Effector memory CD8-positive, alpha-beta T cell (primary cell): ENCODE measurements around the gene SLC25A23.

ENCODE experiments used
- ATAC-seq: fragments of 150-1000 bp; cut with Tn5 transposase; replicated peaks from 2 replicates; pipeline ENCODE4 v1.10.0; 2021; ENCODE audit warnings: mild to moderate bottlenecking, moderate library complexity
- DNase-seq, 3 experiments: peaks; one replicate each; pipeline ENCODE4 v3.0.0; 2021
- H3K27ac Mint-ChIP-seq, 2 donors: one replicate each; pipeline ENCODE4 v1.8.0; 2022; ENCODE audit warnings: mild to moderate bottlenecking in 2 of 2, mixed read lengths in 2 of 2, moderate library complexity in 2 of 2
- H3K27me3 Mint-ChIP-seq, 2 donors: one replicate each; pipeline ENCODE4 v1.8.0; 2022; ENCODE audit warnings: mixed read lengths in 2 of 2
- H3K36me3 Mint-ChIP-seq: one replicate; pipeline ENCODE4 v1.8.0; 2022; ENCODE audit warnings: mild to moderate bottlenecking, moderate library complexity, mixed read lengths; ENCODE audit not compliant: insufficient read depth
- H3K4me1 Mint-ChIP-seq, 2 donors: one replicate each; pipeline ENCODE4 v1.8.0; 2022; ENCODE audit warnings: low read depth in 2 of 2, mixed read lengths in 2 of 2
- H3K4me3 Mint-ChIP-seq, 2 donors: one replicate each; pipeline ENCODE4 v1.8.0; 2022; ENCODE audit warnings: mild to moderate bottlenecking in 2 of 2, mixed read lengths in 2 of 2, moderate library complexity in 2 of 2
- H3K9me3 Mint-ChIP-seq, 2 donors: one replicate each; pipeline ENCODE4 v1.8.0; 2022; ENCODE audit warnings: mixed read lengths in 2 of 2

The SLC25A23 gene

DNA sequence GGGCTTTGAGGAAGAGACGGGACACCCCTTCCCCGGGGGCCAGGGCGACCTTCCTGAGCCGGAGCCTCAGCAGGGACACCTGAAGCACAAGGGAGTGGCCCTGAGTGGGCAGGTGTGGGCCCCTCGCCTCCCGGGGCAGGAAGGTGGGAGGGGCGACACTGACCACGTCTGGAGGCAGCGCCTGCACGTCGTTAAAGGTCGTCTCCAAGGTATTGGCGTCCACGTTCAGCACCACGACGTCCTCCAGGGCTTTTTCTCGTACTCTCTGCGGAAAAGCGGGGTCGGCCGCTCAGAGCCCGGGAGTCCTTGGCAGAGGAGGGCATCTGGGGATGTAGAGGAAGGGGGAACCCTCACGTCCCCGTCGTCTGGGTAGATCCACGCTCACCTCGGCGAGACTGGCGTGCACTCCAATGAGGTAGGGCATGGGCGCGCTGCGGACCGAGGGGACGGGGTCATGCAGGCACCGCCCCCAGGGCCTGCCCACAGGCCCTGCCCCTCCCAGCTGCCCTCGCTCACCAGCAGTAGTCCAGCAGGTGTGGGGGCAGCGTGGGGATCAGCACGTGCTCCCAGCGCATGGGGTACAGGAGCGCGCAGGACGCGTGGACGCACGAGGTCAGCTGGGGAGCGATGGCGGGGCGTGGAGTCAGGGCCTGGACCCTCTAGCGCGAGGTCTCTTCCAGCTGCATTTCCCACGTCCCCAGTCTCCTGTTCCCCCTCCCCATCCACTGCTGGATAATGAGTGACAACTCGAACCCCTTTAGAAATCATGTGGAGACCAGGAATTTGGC is 15.9 kb upstream of the SLC25A23 start:
- ATAC-seq (no peak), DNase-seq (no peak)
- H3K36me3 Mint-ChIP-seq, result peaks cover 66% of the 10 kb centered on the region
- H3K27me3 Mint-ChIP-seq, result no peaks in the 10 kb centered on the region
- no peaks in the 10 kb centered on the region for H3K9me3 Mint-ChIP-seq
- H3K27ac Mint-ChIP-seq, result peak overlapping the region in 1 of 2 donors; percentile 49
- no peak overlapping the region for H3K4me3 Mint-ChIP-seq
- H3K4me1 Mint-ChIP-seq, result peaks cover 8 to 14% of the 10 kb centered on the region in 2 donors

DNA sequence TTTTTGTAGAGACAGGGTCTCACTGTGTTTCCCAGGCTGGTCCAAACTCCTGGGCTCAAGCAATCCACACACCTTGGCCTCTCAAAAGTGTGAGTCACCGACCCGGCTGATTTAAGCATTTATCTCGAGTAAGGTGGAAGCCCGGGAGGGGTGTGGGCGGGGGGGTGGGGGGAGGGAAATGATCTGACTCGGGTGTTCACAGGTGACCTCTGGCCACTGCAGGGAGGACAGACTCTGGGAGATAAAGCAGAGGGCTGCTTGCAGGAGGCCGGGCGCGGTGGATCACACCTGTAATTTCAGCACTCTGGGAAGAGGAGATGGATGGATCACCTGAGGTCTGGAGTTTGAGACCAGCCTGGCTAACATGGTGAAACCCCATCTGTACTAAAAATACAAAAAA is 14.1 kb upstream of the SLC25A23 start:
- no peak for ATAC-seq
- Mint-ChIP-seq H3K4me3 (no peak overlapping the region), H3K27ac (no peak overlapping the region), H3K9me3 (no peaks in the 10 kb centered on the region), H3K4me1 (peaks cover 2 to 4% of the 10 kb centered on the region in 2 donors), H3K27me3 (no peaks in the 10 kb centered on the region), H3K36me3 (peaks cover 80% of the 10 kb centered on the region)
- DNase-seq, result no peak

DNA sequence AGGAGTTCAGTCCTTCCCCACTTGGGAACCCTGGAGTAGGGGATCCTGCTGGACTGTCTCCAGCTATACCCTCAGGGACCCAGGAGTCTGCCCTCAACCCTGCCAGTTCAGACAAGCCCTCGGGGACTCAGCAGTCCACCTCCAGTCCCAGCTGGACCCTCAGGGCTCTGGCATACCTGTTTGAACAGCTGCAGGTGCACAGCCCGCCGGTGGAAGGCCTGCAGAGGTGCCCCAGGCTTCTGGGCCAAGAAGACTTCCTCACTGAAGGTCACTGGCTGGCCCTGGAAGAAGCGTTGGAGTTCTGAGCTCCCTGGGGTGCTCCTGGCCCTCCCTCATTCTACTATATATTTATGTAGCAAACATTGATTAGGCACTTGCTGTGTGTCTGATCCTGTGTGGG is 13.1 kb upstream of the SLC25A23 start:
- Mint-ChIP-seq H3K36me3 (peaks cover 75% of the 10 kb centered on the region), H3K27me3 (no peaks in the 10 kb centered on the region), H3K4me1 (peaks cover 2 to 8% of the 10 kb centered on the region in 2 donors), H3K4me3 (no peak overlapping the region), H3K27ac (peak overlapping the region; percentile 23 to 35), H3K9me3 (no peaks in the 10 kb centered on the region)
- ATAC-seq (no peak), DNase-seq (no peak)

DNA sequence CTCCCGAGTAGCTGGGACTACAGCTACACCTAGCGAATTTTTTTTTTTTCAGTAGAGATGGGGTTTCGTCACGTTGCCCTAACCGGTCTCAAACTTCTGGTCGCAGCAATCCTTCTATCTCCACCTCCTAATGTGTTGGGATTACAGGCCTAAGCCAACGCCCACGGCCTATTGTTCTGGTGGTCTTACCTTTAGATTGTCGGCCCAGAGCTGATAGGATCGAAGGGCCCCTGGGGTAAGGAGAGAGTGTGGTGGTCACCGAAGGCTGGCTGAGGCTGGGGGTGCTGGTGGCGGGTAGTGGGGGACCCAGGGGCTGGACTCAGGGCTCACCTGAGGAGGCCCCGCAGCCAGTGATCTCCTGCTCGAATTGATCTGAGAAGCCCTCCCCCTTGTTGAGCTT is 11.5 kb upstream of the SLC25A23 start:
- Mint-ChIP-seq H3K27me3 (no peaks in the 10 kb centered on the region), H3K27ac (peak overlapping the region; percentile 31 to 39), H3K4me1 (peaks cover 2 to 8% of the 10 kb centered on the region in 2 donors), H3K36me3 (peaks cover 78% of the 10 kb centered on the region), H3K4me3 (no peak overlapping the region), H3K9me3 (no peaks in the 10 kb centered on the region)
- no peak for DNase-seq
- ATAC-seq, result no peak

DNA sequence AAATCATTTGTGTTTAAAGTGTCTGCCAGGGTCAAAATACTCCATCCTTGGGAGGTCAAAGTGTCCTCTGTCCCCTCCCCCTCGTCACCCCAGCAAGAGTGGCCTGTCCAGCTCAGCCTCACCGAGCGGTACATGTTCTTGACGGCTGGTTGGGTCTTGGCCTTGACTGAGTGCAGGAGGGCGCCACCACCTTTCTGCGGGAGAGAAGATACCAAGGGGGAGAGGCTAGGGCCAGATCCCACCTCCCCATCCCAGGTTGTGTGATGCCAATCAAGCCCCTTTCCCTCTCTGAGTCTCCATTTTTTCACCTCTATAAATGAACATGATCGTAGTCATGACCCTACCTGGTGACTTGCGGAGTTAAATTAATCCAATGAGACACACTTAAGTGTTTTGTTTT is 10.6 kb upstream of the SLC25A23 start:
- Mint-ChIP-seq H3K4me3 (no peak overlapping the region), H3K27ac (no peak overlapping the region), H3K4me1 (peaks cover 2 to 8% of the 10 kb centered on the region in 2 donors), H3K36me3 (peaks cover 77% of the 10 kb centered on the region), H3K27me3 (peaks cover 0 to 1% of the 10 kb centered on the region in 2 donors), H3K9me3 (no peaks in the 10 kb centered on the region)
- DNase-seq (no peak), ATAC-seq (no peak)

DNA sequence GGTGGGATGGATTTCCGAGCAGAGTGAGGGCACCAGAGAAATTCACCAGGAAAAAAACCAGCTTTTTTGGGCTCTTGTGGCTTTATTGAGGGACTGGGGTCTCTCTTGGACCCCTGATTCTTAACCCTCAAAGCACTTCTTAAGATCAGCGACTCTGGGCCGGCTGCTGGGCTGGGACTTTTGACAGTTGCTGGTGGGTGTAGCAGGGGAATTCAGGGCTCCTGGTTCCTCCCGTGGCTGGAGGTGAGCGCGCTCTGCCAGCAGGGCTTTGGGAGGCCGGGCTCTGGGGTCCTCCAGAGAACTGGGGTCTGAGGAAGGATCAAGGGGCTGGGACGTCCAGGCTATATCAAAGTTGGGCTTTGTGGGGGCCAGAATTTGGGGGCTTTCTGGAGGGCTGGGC is 7.8 kb upstream of the SLC25A23 start:
- ATAC-seq (no peak), DNase-seq (no peak)
- Mint-ChIP-seq H3K4me3 (no peak overlapping the region), H3K27ac (peak overlapping the region in 1 of 2 donors; percentile 5), H3K9me3 (no peaks in the 10 kb centered on the region), H3K27me3 (peaks cover 0 to 7% of the 10 kb centered on the region in 2 donors), H3K4me1 (peaks cover 4 to 10% of the 10 kb centered on the region in 2 donors), H3K36me3 (peaks cover 55% of the 10 kb centered on the region)

DNA sequence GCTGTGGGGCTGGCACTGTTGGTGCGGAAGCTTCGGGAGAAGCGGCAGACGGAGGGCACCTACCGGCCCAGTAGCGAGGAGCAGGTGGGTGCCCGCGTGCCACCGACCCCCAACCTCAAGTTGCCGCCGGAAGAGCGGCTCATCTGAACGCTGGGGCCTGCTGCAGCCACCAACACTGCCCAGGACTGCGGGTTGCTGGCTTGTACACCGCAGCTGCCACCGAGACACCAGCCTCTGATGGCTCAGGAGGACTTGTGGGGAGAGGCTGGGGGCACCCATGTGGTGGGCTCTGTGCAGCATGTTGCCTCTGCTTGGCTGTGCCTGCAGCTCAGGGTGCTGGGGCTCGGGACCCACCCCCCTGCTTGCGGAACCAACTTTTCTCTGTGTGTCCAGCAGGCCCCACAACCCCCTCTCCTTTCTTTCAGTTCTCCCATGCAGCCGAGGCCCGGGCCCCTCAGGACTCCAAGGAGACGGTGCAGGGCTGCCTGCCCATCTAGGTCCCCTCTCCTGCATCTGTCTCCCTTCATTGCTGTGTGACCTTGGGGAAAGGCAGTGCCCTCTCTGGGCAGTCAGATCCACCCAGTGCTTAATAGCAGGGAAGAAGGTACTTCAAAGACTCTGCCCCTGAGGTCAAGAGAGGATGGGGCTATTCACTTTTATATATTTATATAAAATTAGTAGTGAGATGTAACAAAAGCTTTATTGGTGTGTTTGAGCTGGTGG is 7.1 kb upstream of the SLC25A23 start:
- Mint-ChIP-seq H3K27me3 (peaks cover 0 to 7% of the 10 kb centered on the region in 2 donors), H3K9me3 (no peaks in the 10 kb centered on the region), H3K4me1 (peaks cover 4 to 10% of the 10 kb centered on the region in 2 donors), H3K4me3 (no peak overlapping the region), H3K36me3 (peaks cover 51% of the 10 kb centered on the region), H3K27ac (peak overlapping the region in 1 of 2 donors; percentile 5)
- DNase-seq (no peak), ATAC-seq (no peak)

DNA sequence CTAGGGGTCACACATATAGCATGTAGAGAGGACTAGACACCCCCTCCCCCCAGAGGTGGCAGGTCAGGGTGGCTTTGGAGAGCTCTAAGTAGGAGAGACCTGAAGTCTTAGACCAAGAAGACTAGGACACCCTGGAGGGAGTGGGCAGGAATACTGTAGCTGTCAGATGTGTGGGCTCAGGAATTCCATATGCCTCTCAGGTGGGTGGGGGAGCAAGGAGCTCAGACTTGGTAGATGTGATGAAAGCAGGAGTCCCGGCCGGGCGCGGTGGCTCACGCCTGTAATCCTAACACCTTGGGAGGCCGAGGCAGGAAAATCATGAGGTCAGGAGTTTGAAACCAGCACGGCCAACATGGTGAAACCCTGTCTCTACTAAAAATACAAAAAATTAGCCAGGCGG is 6.1 kb upstream of the SLC25A23 start:
- no peak overlapping the region for H3K4me3 Mint-ChIP-seq
- peaks cover 0 to 7% of the 10 kb centered on the region in 2 donors for H3K27me3 Mint-ChIP-seq
- no peaks in the 10 kb centered on the region for H3K9me3 Mint-ChIP-seq
- H3K36me3 Mint-ChIP-seq, result peaks cover 45% of the 10 kb centered on the region
- DNase-seq (no peak), ATAC-seq (no peak)
- peak overlapping the region in 1 of 2 donors; percentile 46 for H3K27ac Mint-ChIP-seq
- peaks cover 4 to 10% of the 10 kb centered on the region in 2 donors for H3K4me1 Mint-ChIP-seq

DNA sequence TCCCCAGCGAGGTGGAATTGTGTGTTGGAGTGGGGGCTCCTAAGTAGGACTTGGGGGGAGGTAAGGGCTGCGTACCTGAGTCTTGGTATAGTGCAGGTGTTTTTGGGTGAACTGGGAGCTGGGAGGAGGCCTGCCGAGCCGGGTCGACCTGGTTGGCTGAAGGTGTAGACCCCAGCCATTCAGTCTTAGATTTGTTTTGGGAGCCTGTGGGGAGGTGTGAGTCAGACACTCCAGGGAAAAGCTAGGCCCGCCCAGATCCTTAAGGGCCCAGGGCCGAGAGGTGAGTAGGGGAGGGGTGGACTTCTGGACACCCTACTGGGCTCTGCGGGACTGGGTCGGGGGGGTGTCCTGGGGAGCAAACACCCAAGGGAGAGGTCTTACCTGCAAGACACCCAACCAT is 5.4 kb upstream of the SLC25A23 start:
- ATAC-seq (no peak), DNase-seq (no peak)
- Mint-ChIP-seq H3K36me3 (peaks cover 45% of the 10 kb centered on the region), H3K27me3 (peaks cover 0 to 7% of the 10 kb centered on the region in 2 donors), H3K27ac (peak overlapping the region; percentile 38 to 46), H3K4me3 (no peak overlapping the region), H3K4me1 (peaks cover 6 to 14% of the 10 kb centered on the region in 2 donors), H3K9me3 (no peaks in the 10 kb centered on the region)

DNA sequence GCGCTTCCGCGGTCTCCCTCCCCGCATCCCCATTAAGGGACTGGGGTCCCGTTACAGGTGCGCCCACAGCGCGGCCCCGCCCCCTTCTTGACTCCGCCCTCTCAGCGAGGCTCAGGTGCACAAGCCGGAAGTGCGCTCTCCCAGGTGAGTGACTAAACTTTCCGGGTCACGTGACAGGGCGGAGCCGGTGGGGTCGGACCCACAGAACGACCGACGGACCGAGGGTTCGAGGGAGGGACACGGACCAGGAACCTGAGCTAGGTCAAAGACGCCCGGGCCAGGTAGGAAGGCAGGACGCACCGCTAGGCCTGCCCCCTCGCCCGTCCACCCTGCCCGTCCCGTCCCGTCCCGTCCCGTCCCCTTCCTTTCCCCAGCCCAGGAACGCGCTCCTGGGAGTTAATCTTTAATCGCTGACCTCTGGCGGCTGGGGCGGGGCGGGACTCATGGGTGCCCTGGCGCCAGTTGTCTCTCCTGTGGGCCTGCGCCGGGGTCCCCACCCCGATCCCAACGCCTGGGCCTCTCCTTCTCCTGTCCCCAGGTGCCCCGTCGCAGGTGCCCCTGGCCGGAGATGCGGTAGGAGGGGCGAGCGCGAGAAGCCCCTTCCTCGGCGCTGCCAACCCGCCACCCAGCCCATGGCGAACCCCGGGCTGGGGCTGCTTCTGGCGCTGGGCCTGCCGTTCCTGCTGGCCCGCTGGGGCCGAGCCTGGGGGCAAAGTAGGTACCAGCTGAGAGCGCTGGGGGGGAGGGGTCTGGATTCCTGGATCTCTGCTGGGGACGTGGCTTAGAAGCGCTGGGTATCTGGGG is 4.7 kb upstream of the SLC25A23 start, which contains the start of gene CRB3:
Gene CRB3, plus strand, starts transcription at position 202 of the 804 bp plus-strand sequence. Its CDS starts 431 bp downstream, at position 633.
- Mint-ChIP-seq H3K27me3 (peaks cover 0 to 7% of the 10 kb centered on the region in 2 donors), H3K4me3 (peak within 1 kb of the TSS in 1 of 2 donors; percentile 21), H3K36me3 (peaks cover 40% of the 10 kb centered on the region), H3K27ac (peak within 1 kb of the TSS; percentile 38 to 46), H3K4me1 (peaks cover 8 to 16% of the 10 kb centered on the region in 2 donors), H3K9me3 (no peaks in the 10 kb centered on the region)
- DNase-seq (no peak), ATAC-seq (no peak)

DNA sequence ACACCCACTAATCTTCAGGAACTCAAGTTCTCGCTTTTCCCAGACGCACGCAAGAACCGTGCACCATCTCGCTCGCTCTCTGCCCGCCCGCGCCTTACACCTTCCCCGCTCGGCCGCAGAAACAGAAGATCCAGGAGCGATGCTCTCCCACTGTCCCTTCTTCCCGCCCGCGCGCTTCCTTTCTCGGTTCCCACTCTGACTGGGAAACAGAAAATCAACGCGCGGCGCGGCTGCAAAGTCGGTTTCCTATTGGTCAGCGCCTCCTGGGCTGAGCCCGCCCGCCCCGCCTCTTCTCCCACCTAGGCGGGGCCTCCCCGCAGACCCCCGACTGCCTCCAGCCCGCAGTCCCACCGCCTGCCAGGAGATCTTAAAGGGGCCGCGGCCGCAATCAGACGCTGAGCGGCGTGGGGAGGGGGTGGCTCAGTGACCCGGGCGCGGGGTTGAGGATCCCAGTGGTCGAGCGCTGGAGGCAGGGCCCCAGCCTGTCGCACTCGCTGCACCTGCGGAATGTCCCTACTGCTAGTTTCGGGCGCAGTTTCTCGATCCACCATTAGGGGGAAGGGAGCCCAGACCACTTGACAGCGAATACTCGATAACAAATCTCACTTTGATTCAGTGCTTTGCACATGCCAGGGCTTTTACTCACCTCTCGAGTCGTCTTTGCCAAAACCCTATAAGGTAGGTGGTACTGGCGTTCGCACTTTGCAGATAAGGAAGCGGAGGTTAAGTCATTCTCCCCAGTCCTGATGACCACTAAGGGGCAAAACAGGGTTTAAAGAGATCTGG is 700 bp upstream of the SLC25A23 start:
- H3K4me1 Mint-ChIP-seq, result peaks cover 11 to 23% of the 10 kb centered on the region in 2 donors
- peaks cover 0 to 7% of the 10 kb centered on the region in 2 donors for H3K27me3 Mint-ChIP-seq
- DNase-seq (peak; percentile 94 to 97 (median 96)), ATAC-seq (peak; percentile 83)
- no peaks in the 10 kb centered on the region for H3K9me3 Mint-ChIP-seq
- peak overlapping the region; percentile 88 to 94 for H3K4me3 Mint-ChIP-seq
- H3K27ac Mint-ChIP-seq, result peak overlapping the region; percentile 73 to 92
- peaks cover 20% of the 10 kb centered on the region for H3K36me3 Mint-ChIP-seq

DNA sequence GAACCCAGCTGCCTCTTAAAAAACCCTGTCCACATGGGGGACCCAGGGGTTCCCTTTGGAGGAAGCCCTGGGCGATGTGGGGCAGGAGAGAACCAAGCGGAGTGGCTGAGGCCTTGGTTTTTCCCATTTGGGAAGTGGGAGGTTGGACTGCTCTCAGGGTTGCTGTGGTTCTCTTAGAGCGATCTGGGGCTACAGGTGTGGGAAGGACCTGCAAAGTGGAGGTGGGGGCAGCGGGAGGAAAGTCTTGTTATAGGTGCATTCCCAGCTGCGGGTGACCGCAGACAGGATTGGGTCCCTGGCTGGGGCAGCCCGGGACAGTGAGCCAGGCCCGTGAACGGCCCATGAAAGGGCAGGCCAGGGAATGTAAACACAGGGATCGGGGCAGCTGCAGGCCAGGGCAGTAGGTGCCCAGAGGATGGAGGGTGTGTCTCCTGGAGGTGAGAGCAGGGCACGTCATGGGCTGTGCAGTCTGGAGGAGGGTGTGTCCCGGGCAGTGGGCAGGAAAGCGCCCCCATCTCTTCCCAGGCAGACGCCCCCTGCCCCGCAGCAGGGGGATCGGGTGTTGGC is 814 bp downstream of the SLC25A23 start:
- peaks cover 20% of the 10 kb centered on the region for H3K36me3 Mint-ChIP-seq
- H3K27me3 Mint-ChIP-seq, result no peaks in the 10 kb centered on the region
- no peaks in the 10 kb centered on the region for H3K9me3 Mint-ChIP-seq
- ATAC-seq, result no peak
- H3K4me1 Mint-ChIP-seq, result peaks cover 11 to 14% of the 10 kb centered on the region in 2 donors
- H3K4me3 Mint-ChIP-seq, result peak overlapping the region; percentile 88 to 93
- no peak for DNase-seq
- H3K27ac Mint-ChIP-seq, result peak overlapping the region in 1 of 2 donors; percentile 89
